GM12892 (cell line): ENCODE results near the gene STH.

ENCODE experiments used
- POLR2A ChIP-seq: IDR thresholded peaks from 2 replicates; pipeline ENCODE4 v1.6.1; 2011; ENCODE audit warnings: low read depth, low read length, control low read depth
- TAF1 ChIP-seq: IDR thresholded peaks from 2 replicates; pipeline ENCODE4 v1.6.1; 2011; ENCODE audit warnings: low read depth, mild to moderate bottlenecking, control low read depth, low read length, borderline replicate concordance

- no peak for TF ChIP-seq POLR2A
- TF ChIP-seq TAF1: no peak
Measured at GRCh38 chr17:45962221-45962972, 36.7 kb upstream of the STH start.
